Measurements from ENCODE around the gene RFWD3.

Gene RFWD3

GRCh38 chr16:74608381-74608780, 58.3 kb downstream of the RFWD3 start:
- Histone ChIP-seq H3K9ac (ENCODE audit: low read length) (no peak overlapping the region), H3K27me3 (ENCODE audit: control insufficient read depth, insufficient read depth, low read length) (no peaks in the 10 kb centered on the region), H3K4me1 (ENCODE audit: control insufficient read depth, low read depth, low read length) (peaks cover 24% of the 10 kb centered on the region), H3K36me3 (ENCODE audit: control insufficient read depth, low read depth, low read length) (no peaks in the 10 kb centered on the region), H3K9me3 (ENCODE audit: control insufficient read depth, low read depth, low read length) (no peaks in the 10 kb centered on the region), H3K27ac (ENCODE audit: low read length) (no peak overlapping the region), H3K4me3 (ENCODE audit: low read length) (no peak overlapping the region)

GRCh38 chr16:74607962-74608356, 58.7 kb downstream of the RFWD3 start:
- H3K4me1 ChIP-seq (ENCODE audit: control insufficient read depth, low read depth, low read length) = peaks cover 24% of the 10 kb centered on the region
- peak overlapping the region; percentile 86 for H3K9ac ChIP-seq (ENCODE audit: low read length)
- H3K36me3 ChIP-seq (ENCODE audit: control insufficient read depth, low read depth, low read length) = no peaks in the 10 kb centered on the region
- peak overlapping the region; percentile 92 for H3K4me3 ChIP-seq (ENCODE audit: low read length)
- H3K27ac ChIP-seq (ENCODE audit: low read length) = peak overlapping the region; percentile 73
- no peaks in the 10 kb centered on the region for H3K9me3 ChIP-seq (ENCODE audit: control insufficient read depth, low read depth, low read length)
- no peaks in the 10 kb centered on the region for H3K27me3 ChIP-seq (ENCODE audit: control insufficient read depth, insufficient read depth, low read length)

- H3K36me3 ChIP-seq (ENCODE audit: control insufficient read depth, low read depth, low read length) = no peaks in the 10 kb centered on the region
- no peaks in the 10 kb centered on the region for H3K9me3 ChIP-seq (ENCODE audit: control insufficient read depth, low read depth, low read length)
- peak overlapping the region; percentile 86 for H3K9ac ChIP-seq (ENCODE audit: low read length)
- H3K27ac ChIP-seq (ENCODE audit: low read length) = peak overlapping the region; percentile 73
- H3K4me3 ChIP-seq (ENCODE audit: low read length) = peak overlapping the region; percentile 92
- peaks cover 24% of the 10 kb centered on the region for H3K4me1 ChIP-seq (ENCODE audit: control insufficient read depth, low read depth, low read length)
- H3K27me3 ChIP-seq (ENCODE audit: control insufficient read depth, insufficient read depth, low read length) = no peaks in the 10 kb centered on the region
Measured at GRCh38 chr16:74607310-74607961, 59.2 kb downstream of the RFWD3 start.

GRCh38 chr16:74606521-74607309, 60.0 kb downstream of the RFWD3 start, which contains the start of gene GLG1:
GLG1 (minus strand) TSS chr16:74607114; CDS start chr16:74607094, 20 bp downstream.
- no peaks in the 10 kb centered on the region for H3K27me3 ChIP-seq (ENCODE audit: control insufficient read depth, insufficient read depth, low read length)
- H3K27ac ChIP-seq (ENCODE audit: low read length) = peak within 1 kb of the TSS; percentile 73
- H3K4me3 ChIP-seq (ENCODE audit: low read length) = peak within 1 kb of the TSS; percentile 92
- H3K9ac ChIP-seq (ENCODE audit: low read length) = peak within 1 kb of the TSS; percentile 86
- no peaks in the 10 kb centered on the region for H3K36me3 ChIP-seq (ENCODE audit: control insufficient read depth, low read depth, low read length)
- no peaks in the 10 kb centered on the region for H3K9me3 ChIP-seq (ENCODE audit: control insufficient read depth, low read depth, low read length)
- H3K4me1 ChIP-seq (ENCODE audit: control insufficient read depth, low read depth, low read length) = peaks cover 24% of the 10 kb centered on the region

GRCh38 chr16:74605746-74606520, 60.7 kb downstream of the RFWD3 start:
- Histone ChIP-seq H3K9ac (ENCODE audit: low read length) (peak overlapping the region; percentile 86), H3K27me3 (ENCODE audit: control insufficient read depth, insufficient read depth, low read length) (no peaks in the 10 kb centered on the region), H3K27ac (ENCODE audit: low read length) (peak overlapping the region; percentile 41), H3K9me3 (ENCODE audit: control insufficient read depth, low read depth, low read length) (no peaks in the 10 kb centered on the region), H3K4me1 (ENCODE audit: control insufficient read depth, low read depth, low read length) (peaks cover 24% of the 10 kb centered on the region), H3K36me3 (ENCODE audit: control insufficient read depth, low read depth, low read length) (no peaks in the 10 kb centered on the region), H3K4me3 (ENCODE audit: low read length) (peak overlapping the region; percentile 92)

- Histone ChIP-seq H3K9me3 (ENCODE audit: control insufficient read depth, low read depth, low read length) (no peaks in the 10 kb centered on the region), H3K27me3 (ENCODE audit: control insufficient read depth, insufficient read depth, low read length) (no peaks in the 10 kb centered on the region), H3K4me1 (ENCODE audit: control insufficient read depth, low read depth, low read length) (peaks cover 24% of the 10 kb centered on the region), H3K9ac (ENCODE audit: low read length) (peak overlapping the region; percentile 86), H3K27ac (ENCODE audit: low read length) (no peak overlapping the region), H3K4me3 (ENCODE audit: low read length) (peak overlapping the region; percentile 92), H3K36me3 (ENCODE audit: control insufficient read depth, low read depth, low read length) (no peaks in the 10 kb centered on the region)
Measured at GRCh38 chr16:74605332-74605731, 61.3 kb downstream of the RFWD3 start.

- H3K9me3 ChIP-seq (ENCODE audit: control insufficient read depth, low read depth, low read length) = no peaks in the 10 kb centered on the region
- H3K4me3 ChIP-seq (ENCODE audit: low read length) = no peak overlapping the region
- no peak overlapping the region for H3K9ac ChIP-seq (ENCODE audit: low read length)
- no peak overlapping the region for H3K27ac ChIP-seq (ENCODE audit: low read length)
- H3K36me3 ChIP-seq (ENCODE audit: control insufficient read depth, low read depth, low read length) = no peaks in the 10 kb centered on the region
- peaks cover 24% of the 10 kb centered on the region for H3K4me1 ChIP-seq (ENCODE audit: control insufficient read depth, low read depth, low read length)
- H3K27me3 ChIP-seq (ENCODE audit: control insufficient read depth, insufficient read depth, low read length) = no peaks in the 10 kb centered on the region
Measured at GRCh38 chr16:74603848-74604247, 62.8 kb downstream of the RFWD3 start.

- Histone ChIP-seq H3K4me1 (ENCODE audit: control insufficient read depth, low read depth, low read length) (peaks cover 14% of the 10 kb centered on the region), H3K36me3 (ENCODE audit: control insufficient read depth, low read depth, low read length) (no peaks in the 10 kb centered on the region), H3K27me3 (ENCODE audit: control insufficient read depth, insufficient read depth, low read length) (no peaks in the 10 kb centered on the region), H3K9me3 (ENCODE audit: control insufficient read depth, low read depth, low read length) (no peaks in the 10 kb centered on the region), H3K4me3 (ENCODE audit: low read length) (no peak overlapping the region), H3K27ac (ENCODE audit: low read length) (no peak overlapping the region), H3K9ac (ENCODE audit: low read length) (no peak overlapping the region)
Measured at GRCh38 chr16:74601126-74601871, 65.4 kb downstream of the RFWD3 start.

- Histone ChIP-seq H3K27me3 (ENCODE audit: control insufficient read depth, insufficient read depth, low read length) (no peaks in the 10 kb centered on the region), H3K36me3 (ENCODE audit: control insufficient read depth, low read depth, low read length) (no peaks in the 10 kb centered on the region)
Measured at GRCh38 chr16:74596586-74596985, 70.1 kb downstream of the RFWD3 start.

GRCh38 chr16:74592847-74593246, 73.8 kb downstream of the RFWD3 start:
- Histone ChIP-seq H3K27ac (ENCODE audit: low read length) (no peak overlapping the region), H3K36me3 (ENCODE audit: control insufficient read depth, low read depth, low read length) (no peaks in the 10 kb centered on the region), H3K4me3 (ENCODE audit: low read length) (no peak overlapping the region), H3K4me1 (ENCODE audit: control insufficient read depth, low read depth, low read length) (no peaks in the 10 kb centered on the region), H3K9ac (ENCODE audit: low read length) (no peak overlapping the region), H3K27me3 (ENCODE audit: control insufficient read depth, insufficient read depth, low read length) (no peaks in the 10 kb centered on the region), H3K9me3 (ENCODE audit: control insufficient read depth, low read depth, low read length) (no peaks in the 10 kb centered on the region)

More at GRCh38 chr16:74596586-74596985, 70.1 kb downstream of the RFWD3 start:
- no peak overlapping the region for H3K4me3 ChIP-seq (ENCODE audit: low read length)
- no peak overlapping the region for H3K27ac ChIP-seq (ENCODE audit: low read length)
- H3K9ac ChIP-seq (ENCODE audit: low read length) = no peak overlapping the region
- H3K9me3 ChIP-seq (ENCODE audit: control insufficient read depth, low read depth, low read length) = no peaks in the 10 kb centered on the region
- no peaks in the 10 kb centered on the region for H3K4me1 ChIP-seq (ENCODE audit: control insufficient read depth, low read depth, low read length)

Data from iPS-18a (cell line).